Muscle of back (tissue), 11 donors: ENCODE data around the gene XYLT1. TPM values are rescaled to one million over a fixed set of nuclear protein-coding genes. Genes with fewer than 3 reads are reported as not detected.

Experiments
- DNase-seq, 3 donors: peaks; one replicate each; pipeline versions ENCODE4 v3.0.0 to v3.0.0-alpha.2; 2013
- polyA plus RNA-seq, 10 donors: library from polyadenylated mRNA; unstranded; fragments of 120-200 nt; gene quantifications; one replicate each; pipeline ENCODE4 v1.2.1, GENCODE V29; 2013; ENCODE audit not compliant: insufficient read length in 10 of 10

XYLT1 gene
- polyA plus RNA-seq, 10 donors: 3.9 to 8.5 (median 6.4) TPM

DNA sequence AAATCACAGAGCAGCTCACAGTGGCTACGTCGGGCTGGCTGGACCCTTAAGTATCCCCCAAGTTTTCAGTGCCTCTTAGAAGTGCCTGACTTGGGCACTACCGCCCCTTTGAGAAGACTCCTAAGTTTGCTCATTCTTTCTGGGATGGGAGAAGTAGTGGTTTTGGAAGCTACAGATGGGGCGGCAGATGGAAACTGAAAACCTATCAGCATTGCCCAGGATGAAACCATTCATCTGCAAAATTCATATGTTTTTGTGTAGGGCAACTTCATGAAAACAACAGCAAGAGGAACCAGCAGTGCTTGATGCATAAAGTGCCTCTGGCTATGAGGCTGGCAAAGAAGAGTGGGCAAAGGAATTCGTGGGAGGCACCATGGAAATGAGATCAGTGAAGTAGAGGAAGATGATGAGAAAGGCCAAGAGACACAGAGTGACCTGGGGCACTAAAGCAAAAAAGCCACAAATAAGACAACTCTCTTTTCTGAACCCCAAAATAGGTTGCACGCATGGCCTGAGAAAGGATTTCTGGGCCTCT lies 277.1 kb downstream of the XYLT1 start:
- no peak for DNase-seq

DNA sequence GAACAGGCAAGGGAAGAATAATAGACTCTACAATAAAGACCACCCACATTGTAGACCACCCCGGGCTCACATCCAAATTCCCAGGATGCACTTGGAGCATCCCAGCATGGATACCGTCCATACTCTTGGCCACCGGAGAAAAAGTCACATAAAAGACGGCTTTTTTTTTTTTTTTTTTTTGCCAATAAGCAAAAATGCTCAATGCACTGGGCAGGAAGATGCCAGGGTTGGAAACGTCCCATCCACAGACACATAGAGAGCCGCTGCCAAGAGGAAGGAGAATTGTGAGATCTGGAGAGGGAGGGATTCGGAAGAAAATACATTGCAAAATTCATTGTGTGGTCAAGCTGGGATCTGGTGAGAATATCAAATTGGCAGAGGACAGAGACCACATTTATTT lies 286.7 kb downstream of the XYLT1 start:
- DNase-seq: no peak

DNA sequence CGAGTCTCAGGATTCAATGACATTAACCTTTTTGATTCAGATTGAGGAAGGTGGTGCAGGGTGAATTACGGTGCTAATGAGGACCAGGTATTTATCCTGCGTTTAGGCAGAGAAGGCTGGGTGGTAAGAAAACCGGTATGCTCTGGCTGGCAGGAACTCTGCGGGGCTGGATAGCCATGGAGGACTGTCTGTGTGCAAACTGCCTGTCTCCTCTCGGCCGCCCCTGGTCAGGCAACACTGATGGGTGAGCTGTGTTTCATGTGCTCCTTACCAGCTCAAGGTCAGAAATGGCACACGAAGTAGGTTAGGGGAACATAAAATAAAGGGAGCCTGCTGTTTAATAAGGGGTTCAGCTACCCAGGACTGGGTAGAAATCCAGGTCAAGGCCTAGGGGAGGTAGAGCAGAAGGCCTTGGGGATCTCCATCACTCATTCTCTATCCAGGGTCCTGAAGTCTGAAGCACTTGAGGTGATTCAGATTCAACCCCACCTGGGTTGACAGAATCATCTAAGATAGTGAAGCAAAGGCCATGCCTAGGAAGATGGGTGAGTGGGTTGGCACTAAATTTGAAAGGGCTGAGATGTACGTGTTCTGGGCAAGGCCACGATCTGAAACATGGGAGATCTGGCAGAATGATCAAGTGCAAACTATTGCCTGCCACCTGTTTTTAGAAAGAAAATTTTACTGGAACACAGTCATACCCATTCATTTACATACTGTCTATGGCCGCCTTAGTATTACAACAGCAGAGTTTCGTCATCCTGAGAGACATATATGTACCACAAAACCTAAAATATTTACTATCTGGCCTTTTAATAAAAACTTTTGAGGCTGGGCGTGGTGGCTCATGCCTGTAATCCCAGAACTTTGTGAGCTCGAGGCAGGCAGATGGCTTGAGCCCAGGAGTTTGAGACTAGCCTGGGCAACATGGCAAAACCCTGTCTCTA lies 292.5 kb downstream of the XYLT1 start:
- DNase-seq: no peak

- DNase-seq: peak in 1 of 3 donors; percentile 28
These were observed 293.4 kb downstream of the XYLT1 start for GRCh38 chr16:17177242-17177958.

DNA sequence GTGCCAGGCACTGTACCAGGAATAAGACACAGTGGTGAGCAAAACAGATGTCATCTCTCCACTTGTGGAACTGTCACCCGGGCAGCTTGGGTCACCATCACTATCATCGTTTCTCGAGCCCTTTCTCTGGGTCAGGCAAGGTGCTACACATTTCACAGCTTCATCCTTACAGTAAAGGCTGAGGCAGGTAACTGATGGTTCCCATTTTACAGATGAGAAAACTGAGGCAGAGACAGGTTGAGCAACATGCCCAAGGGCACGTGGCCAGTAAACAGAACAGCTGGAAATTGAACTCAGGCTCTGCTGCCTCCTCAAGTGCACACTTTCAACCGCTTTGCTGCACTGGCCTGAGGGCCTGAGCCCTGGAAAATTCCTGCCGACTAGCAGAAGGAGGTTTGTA lies 294.6 kb downstream of the XYLT1 start:
- DNase-seq: no peak

GRCh38 chr16:17173281-17173680 lies 297.5 kb downstream of the XYLT1 start:
- DNase-seq: peak; percentile 16 to 77 (median 28)

DNA sequence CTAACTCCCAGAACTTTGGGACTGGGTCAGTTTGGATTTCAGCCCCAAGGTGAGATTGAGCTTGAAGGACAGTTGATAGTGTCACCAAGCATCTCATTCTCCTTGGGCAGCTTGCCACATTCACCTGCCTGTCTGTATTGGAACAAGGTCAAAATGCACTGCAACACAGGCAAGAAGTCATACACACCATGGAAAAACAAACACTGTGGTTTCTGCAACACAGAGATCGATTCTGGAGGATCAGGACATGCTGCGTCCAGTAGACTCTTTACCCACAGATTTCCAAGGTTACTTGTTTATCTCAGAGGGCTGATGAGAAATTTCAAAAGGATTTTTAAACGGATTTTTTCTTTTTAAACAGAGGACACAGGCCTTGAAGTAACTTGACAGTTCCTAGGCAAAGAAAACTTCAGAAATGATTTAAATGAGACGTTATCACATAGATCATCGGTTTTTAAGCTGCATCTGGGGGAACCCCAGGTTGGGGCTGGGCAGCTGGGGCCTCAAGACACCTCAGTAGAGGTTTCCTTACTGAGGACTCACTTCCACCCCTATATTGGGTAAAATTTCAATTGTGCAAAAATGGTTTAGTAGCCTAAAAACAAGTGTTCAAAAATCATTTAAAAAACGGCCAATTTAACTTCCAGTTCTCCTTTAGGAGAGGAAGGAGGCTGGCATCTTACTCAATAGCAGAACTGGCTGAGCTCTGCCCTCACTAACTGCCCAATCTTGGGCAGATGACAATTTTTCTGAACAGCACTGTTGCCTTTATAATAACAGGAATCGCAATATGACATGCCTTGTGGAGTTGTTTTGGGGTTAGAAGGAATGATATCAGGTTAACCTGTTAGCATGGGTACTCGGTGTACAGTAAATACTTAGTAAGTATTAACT lies 299.3 kb downstream of the XYLT1 start:
- no peak for DNase-seq

GRCh38 chr16:17170435-17170834 lies 300.3 kb downstream of the XYLT1 start:
- DNase-seq: no peak

GRCh38 chr16:17168181-17168580 lies 302.6 kb downstream of the XYLT1 start:
- no peak for DNase-seq

DNA sequence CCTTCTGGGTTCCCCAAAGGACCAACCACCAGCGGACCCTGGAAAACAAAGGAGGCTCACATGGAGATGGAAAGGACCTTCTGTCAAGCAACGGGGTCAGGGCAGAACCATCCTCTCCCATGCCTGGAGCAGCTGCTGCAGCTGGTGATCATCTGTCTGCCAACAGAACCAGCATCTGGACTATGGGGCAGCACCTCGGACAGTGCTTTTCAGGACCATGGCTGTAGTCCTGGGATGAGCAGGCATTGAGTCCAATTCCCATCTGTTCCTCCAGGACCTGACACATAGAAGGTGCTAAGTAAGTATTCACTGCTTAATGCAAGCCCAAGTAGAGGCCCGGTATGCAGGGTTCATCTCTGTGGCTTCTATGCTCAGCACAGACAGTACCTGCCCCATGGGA lies 304.7 kb downstream of the XYLT1 start:
- DNase-seq: no peak

DNA sequence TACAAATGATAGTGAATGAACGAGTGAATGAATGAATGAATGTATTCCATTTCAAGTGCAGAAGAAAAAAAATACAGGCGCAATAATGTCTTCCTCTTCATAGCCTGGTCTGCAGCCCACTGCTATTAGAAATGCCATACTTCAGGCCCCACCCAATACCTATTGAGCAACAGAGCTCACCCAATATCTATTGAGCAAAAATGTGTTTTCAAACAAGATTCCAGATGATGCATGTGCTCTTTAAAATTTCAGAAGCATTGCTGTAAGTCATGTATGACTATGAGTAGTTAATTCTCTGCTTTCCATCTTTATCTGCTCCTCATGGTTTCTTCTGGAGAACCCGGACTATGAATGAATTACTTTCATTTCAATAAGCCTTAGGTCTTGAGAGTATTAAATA lies 308.2 kb downstream of the XYLT1 start:
- DNase-seq: no peak

DNA sequence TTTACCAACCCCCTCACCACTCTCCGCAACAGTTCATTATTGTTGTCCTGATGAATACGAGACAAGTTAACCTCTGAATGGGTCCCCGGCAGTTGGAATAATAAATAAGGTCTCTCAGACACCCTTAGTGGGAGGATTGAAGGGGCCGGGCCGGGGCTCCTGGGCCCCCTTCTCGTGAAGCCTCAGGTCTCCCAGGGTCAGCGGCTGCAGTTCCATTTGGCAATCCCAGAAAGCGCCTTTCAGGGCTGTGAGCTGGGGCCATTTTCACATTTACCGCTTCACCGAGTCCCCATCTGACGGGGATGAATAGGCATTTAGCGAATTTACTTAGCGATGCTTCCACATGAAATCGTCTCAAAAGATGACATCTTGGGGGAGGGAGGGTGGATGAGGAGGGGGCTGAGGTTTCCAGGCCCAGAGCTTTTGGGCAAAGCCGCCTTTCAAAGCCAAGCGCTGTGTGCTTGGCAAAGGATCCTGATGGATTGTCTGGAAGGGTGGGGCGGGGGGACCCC lies 309.8 kb downstream of the XYLT1 start:
- no peak for DNase-seq

GRCh38 chr16:17160285-17160853 lies 310.4 kb downstream of the XYLT1 start:
- DNase-seq: peak in 1 of 3 donors; percentile 12

- DNase-seq: no peak
These were observed 311.1 kb downstream of the XYLT1 start for GRCh38 chr16:17159617-17160016.

GRCh38 chr16:17155936-17156335 lies 314.8 kb downstream of the XYLT1 start:
- no peak for DNase-seq

DNA sequence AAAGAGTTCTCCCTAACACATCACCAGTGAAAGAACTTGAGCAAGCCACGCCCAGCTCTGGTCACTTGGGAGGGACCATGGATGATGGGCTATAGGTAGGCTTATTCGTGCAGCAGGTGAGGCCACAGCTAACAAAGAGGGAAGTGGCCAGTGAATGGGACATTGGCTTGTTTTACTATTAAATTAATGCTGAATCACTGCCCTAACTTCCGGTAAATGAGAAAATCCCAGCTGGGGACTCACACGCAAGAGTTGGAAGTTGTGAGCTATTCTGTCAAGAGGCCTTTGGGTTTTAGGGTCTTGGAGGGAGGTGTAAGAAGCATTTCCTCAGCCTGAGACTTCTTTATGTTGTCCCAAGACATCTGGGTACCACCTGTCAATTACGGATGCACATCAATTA lies 315.3 kb downstream of the XYLT1 start:
- no peak for DNase-seq

DNA sequence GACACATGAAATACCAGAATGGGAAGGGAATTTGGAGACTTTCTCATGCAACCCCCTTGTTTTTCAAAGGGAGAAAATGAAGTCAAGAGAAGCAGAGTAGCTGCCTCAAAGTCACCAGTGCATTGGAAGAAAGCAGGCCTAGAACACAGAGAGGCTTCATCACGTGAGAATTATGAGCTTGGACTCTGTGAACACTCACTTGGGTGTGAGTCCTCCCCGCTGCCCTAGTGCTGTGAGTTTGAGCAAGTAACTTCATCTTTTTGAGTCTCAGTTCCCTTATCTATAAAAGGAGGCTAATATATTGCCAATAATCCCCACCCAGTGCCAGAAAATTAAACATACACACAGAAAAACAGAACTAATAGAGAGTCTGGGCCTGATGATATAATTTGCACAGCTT lies 315.8 kb downstream of the XYLT1 start:
- no peak for DNase-seq

GRCh38 chr16:17152311-17152710 lies 318.4 kb downstream of the XYLT1 start:
- no peak for DNase-seq

DNA sequence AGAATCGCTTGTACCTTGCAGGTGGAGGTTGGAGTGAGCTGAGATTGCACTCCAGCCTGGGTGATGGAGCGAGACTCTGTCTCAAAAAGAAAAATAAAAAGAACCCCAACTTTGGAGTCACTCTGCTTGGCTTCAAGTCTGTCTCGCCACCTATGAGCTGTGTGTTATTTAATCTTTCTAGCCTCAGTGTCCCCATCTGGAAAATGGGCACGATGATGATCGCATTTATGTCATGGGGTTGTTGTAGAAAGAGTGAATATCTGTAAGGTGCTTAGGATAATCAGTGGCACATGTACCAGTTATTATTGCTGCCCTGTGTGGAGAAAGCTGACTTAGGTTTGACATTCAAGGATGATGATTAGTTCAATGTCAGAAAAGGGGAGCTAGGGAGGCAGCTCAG lies 319.4 kb downstream of the XYLT1 start:
- no peak for DNase-seq

DNA sequence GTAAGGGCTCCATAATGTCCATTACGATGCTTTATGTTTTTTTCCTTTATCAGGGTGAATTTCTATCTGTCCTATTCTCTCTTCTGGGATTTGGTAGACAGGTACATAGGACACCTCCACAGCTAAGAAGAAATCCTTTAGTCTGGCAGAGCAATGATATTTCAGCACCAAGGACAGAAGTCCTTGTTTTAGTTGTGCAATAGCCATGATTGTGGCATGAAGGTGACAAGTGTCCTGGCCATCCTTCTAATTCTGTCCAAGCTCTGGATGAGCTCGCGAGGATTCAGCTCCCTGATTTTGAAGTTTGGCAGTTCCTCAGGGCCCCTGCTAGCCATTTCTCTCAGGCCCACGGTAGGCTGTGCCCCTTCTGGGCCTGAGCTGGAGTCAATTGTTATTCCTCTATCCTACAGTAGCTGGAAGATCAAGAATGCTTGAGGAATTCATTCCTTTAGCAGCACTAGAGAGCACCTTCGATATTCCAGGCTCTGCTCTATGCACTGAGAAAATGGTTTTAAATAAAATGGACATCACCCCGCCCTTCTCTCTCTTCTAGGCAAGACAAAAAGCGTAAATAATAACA lies 320.8 kb downstream of the XYLT1 start:
- peak in 2 of 3 donors; percentile 19 to 33 for DNase-seq

DNA sequence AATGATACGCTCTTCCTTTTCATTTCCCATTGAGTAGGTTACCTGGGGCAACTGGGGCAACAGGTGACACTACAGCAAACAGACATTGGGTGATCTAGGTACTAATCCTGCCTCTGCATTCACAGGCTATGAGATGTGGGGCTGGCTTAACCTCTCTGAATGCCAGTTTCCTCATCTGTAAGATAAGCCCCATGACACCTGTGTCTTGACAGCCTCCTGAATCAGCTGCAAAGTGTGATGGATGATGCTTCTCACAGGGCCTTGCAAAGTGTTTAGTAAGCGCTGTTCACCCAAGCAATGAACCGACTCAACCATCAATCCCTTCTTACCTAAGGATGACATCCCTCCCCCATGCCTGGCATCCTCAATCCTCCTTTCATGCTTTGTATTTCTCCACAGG lies 322.8 kb downstream of the XYLT1 start:
- no peak for DNase-seq
